Endothelial cell of umbilical vein (primary cell): Measurements from ENCODE around the gene WNT2.
"Not testable (repeated sequence)": the region's sequence is repeated elsewhere in the genome, so short reads cannot be mapped to it uniquely, and the experiment has no call there.

Experiments used
- CTCF ChIP-seq, 2 donors: IDR thresholded peaks; 1 replicate in 1 of 2; 2 replicates in 1 of 2; pipeline ENCODE4 v1.5.1; 2011; ENCODE audit warnings: low read length in 2 of 2, mild to moderate bottlenecking in 2 of 2, moderate library complexity in 2 of 2, control low read depth in 1 of 2, inconsistent platforms in 1 of 2, low read depth in 1 of 2; ENCODE audit not compliant: insufficient read depth in 1 of 2; ENCODE audit errors: extremely low read depth in 1 of 2
- EZH2 ChIP-seq: IDR thresholded peaks from 2 replicates; pipeline ENCODE4 v1.6.1; 2012; ENCODE audit warnings: borderline replicate concordance, low read depth, mild to moderate bottlenecking, moderate library complexity, low read length, inconsistent platforms; ENCODE audit not compliant: severe bottlenecking
- FOS ChIP-seq: IDR thresholded peaks from 2 replicates; pipeline ENCODE4 v1.6.1; 2011; ENCODE audit warnings: mild to moderate bottlenecking, low read length, moderate library complexity, borderline replicate concordance; ENCODE audit not compliant: insufficient read depth
- GATA2 ChIP-seq: IDR thresholded peaks from 2 replicates; pipeline ENCODE4 v1.7.0; 2011; ENCODE audit warnings: low read depth, mild to moderate bottlenecking, moderate library complexity, mixed read lengths, low read length; ENCODE audit not compliant: insufficient read length, insufficient read depth
- MAX ChIP-seq: IDR thresholded peaks from 2 replicates; pipeline ENCODE4 v1.6.1; 2011; ENCODE audit not compliant: insufficient read depth, insufficient read length
- POLR2A ChIP-seq: IDR thresholded peaks from 2 replicates; pipeline ENCODE4 v1.6.1; 2012; ENCODE audit warnings: low read depth, mild to moderate bottlenecking, control low read depth, low read length
- POLR2AphosphoS5 ChIP-seq: IDR thresholded peaks from 2 replicates; pipeline ENCODE4 v1.6.1; 2012; ENCODE audit warnings: low read depth, mild to moderate bottlenecking, control low read depth, low read length, moderate library complexity; ENCODE audit not compliant: insufficient read depth

- not testable (repeated sequence) for TF ChIP-seq POLR2AphosphoS5; POLR2A; CTCF (IDR thresholded peaks at IDR 0.05; ENCODE audit: extremely low read depth in 1 of 2, insufficient read depth in 1 of 2, low read depth in 1 of 2, low read length in 2 of 2); FOS; EZH2; GATA2; MAX
Measured at GRCh38 chr7:117245703-117246102, 77.2 kb downstream of the WNT2 start.
